ENCODE data around the gene KLF6.

DNA sequence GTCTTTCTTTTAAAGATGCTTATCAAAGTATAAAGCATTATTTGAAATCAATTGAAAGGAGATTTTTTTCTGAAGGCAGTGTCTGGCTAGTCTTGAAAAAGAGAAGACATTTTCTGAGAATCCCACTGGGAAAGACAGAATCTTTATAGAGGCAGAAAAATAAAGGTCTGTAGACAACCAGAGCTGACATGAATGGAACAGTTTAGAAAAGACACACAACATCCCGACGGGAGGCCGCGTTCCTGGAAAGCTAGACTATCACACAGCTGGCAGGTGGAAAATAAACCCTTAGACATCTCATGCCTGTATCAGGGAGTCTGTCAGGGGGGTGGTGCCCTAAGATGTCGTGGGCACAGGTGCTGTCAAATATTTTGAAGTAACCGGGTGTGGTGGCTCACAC, 48.0 kb upstream of the KLF6 start:
- TF ChIP-seq POLR2A (IDR thresholded peaks at IDR 0.05; ENCODE audit: low read depth, low read length) = no peak
- no peak for TF ChIP-seq SPI1 (IDR thresholded peaks at IDR 0.05; ENCODE audit: low read depth, low read length)
- no peak for TF ChIP-seq PAX5 (IDR thresholded peaks at IDR 0.05; ENCODE audit: insufficient read depth, low read length, severe bottlenecking)
- TF ChIP-seq POLR2AphosphoS5 (IDR thresholded peaks at IDR 0.05; ENCODE audit: low read depth, low read length) = no peak
- TF ChIP-seq TAF1 (IDR thresholded peaks at IDR 0.05; ENCODE audit: low read depth, low read length) = no peak
- no peak for TF ChIP-seq POU2F2 (IDR thresholded peaks at IDR 0.05; ENCODE audit: low read depth, low read length)
